ENCODE results near the gene RASAL2.
A peak's percentile ranks its signal among the peaks of the same experiment; 100 is the strongest.

RASAL2 gene

GRCh38 chr1:178356299-178356698 is 262.4 kb downstream of the RASAL2 start:
- Histone ChIP-seq H2AFZ (ENCODE audit: low read length, unreplicated experiment) (no peak overlapping the region), H3K4me1 (ENCODE audit: control insufficient read depth, insufficient read depth, low read length, unreplicated experiment) (peaks cover 9% of the 10 kb centered on the region), H3K27me3 (ENCODE audit: insufficient read depth, low read length) (no peaks in the 10 kb centered on the region), H3K27ac (ENCODE audit: low read depth, low read length) (no peak overlapping the region), H3K79me2 (ENCODE audit: control insufficient read depth, insufficient read depth, low read length, unreplicated experiment) (peaks cover 42% of the 10 kb centered on the region), H3K36me3 (ENCODE audit: insufficient read depth, low read length) (no peaks in the 10 kb centered on the region), H3K4me3 (ENCODE audit: low read depth, low read length) (no peak overlapping the region)

- Histone ChIP-seq H3K79me2 (ENCODE audit: control insufficient read depth, insufficient read depth, low read length, unreplicated experiment) (peaks cover 39% of the 10 kb centered on the region), H3K4me3 (ENCODE audit: low read depth, low read length) (no peak overlapping the region), H3K36me3 (ENCODE audit: insufficient read depth, low read length) (no peaks in the 10 kb centered on the region), H3K27me3 (ENCODE audit: insufficient read depth, low read length) (no peaks in the 10 kb centered on the region), H2AFZ (ENCODE audit: low read length, unreplicated experiment) (no peak overlapping the region), H3K27ac (ENCODE audit: low read depth, low read length) (no peak overlapping the region), H3K4me1 (ENCODE audit: control insufficient read depth, insufficient read depth, low read length, unreplicated experiment) (peaks cover 15% of the 10 kb centered on the region)
Measured at GRCh38 chr1:178358456-178358855, 264.6 kb downstream of the RASAL2 start.

GRCh38 chr1:178360421-178360820 is 266.5 kb downstream of the RASAL2 start:
- H3K4me1 ChIP-seq (ENCODE audit: control insufficient read depth, insufficient read depth, low read length, unreplicated experiment) = peaks cover 12% of the 10 kb centered on the region
- no peak overlapping the region for H2AFZ ChIP-seq (ENCODE audit: low read length, unreplicated experiment)
- no peaks in the 10 kb centered on the region for H3K36me3 ChIP-seq (ENCODE audit: insufficient read depth, low read length)
- H3K79me2 ChIP-seq (ENCODE audit: control insufficient read depth, insufficient read depth, low read length, unreplicated experiment) = peaks cover 48% of the 10 kb centered on the region
- no peak overlapping the region for H3K4me3 ChIP-seq (ENCODE audit: low read depth, low read length)
- H3K27me3 ChIP-seq (ENCODE audit: insufficient read depth, low read length) = no peaks in the 10 kb centered on the region
- H3K27ac ChIP-seq (ENCODE audit: low read depth, low read length) = no peak overlapping the region

GRCh38 chr1:178361847-178362246 is 267.9 kb downstream of the RASAL2 start:
- H3K4me1 ChIP-seq (ENCODE audit: control insufficient read depth, insufficient read depth, low read length, unreplicated experiment) = peaks cover 12% of the 10 kb centered on the region
- no peaks in the 10 kb centered on the region for H3K36me3 ChIP-seq (ENCODE audit: insufficient read depth, low read length)
- H3K27me3 ChIP-seq (ENCODE audit: insufficient read depth, low read length) = no peaks in the 10 kb centered on the region
- peaks cover 45% of the 10 kb centered on the region for H3K79me2 ChIP-seq (ENCODE audit: control insufficient read depth, insufficient read depth, low read length, unreplicated experiment)
- no peak overlapping the region for H3K27ac ChIP-seq (ENCODE audit: low read depth, low read length)
- H3K4me3 ChIP-seq (ENCODE audit: low read depth, low read length) = no peak overlapping the region
- H2AFZ ChIP-seq (ENCODE audit: low read length, unreplicated experiment) = no peak overlapping the region

- Histone ChIP-seq H3K79me2 (ENCODE audit: control insufficient read depth, insufficient read depth, low read length, unreplicated experiment) (peaks cover 42% of the 10 kb centered on the region), H3K27ac (ENCODE audit: low read depth, low read length) (no peak overlapping the region), H3K27me3 (ENCODE audit: insufficient read depth, low read length) (no peaks in the 10 kb centered on the region), H3K4me3 (ENCODE audit: low read depth, low read length) (no peak overlapping the region), H3K36me3 (ENCODE audit: insufficient read depth, low read length) (no peaks in the 10 kb centered on the region), H3K4me1 (ENCODE audit: control insufficient read depth, insufficient read depth, low read length, unreplicated experiment) (peaks cover 12% of the 10 kb centered on the region), H2AFZ (ENCODE audit: low read length, unreplicated experiment) (no peak overlapping the region)
Measured at GRCh38 chr1:178362747-178363146, 268.8 kb downstream of the RASAL2 start.

- Histone ChIP-seq H2AFZ (ENCODE audit: low read length, unreplicated experiment) (no peak overlapping the region), H3K27me3 (ENCODE audit: insufficient read depth, low read length) (no peaks in the 10 kb centered on the region), H3K4me1 (ENCODE audit: control insufficient read depth, insufficient read depth, low read length, unreplicated experiment) (peaks cover 6% of the 10 kb centered on the region)
Measured at GRCh38 chr1:178364782-178365181, 270.9 kb downstream of the RASAL2 start.

GRCh38 chr1:178367151-178367550 is 273.2 kb downstream of the RASAL2 start:
- Histone ChIP-seq H3K4me1 (ENCODE audit: control insufficient read depth, insufficient read depth, low read length, unreplicated experiment) (peaks cover 11% of the 10 kb centered on the region), H3K27me3 (ENCODE audit: insufficient read depth, low read length) (no peaks in the 10 kb centered on the region), H3K27ac (ENCODE audit: low read depth, low read length) (no peak overlapping the region), H3K79me2 (ENCODE audit: control insufficient read depth, insufficient read depth, low read length, unreplicated experiment) (peaks cover 25% of the 10 kb centered on the region), H3K36me3 (ENCODE audit: insufficient read depth, low read length) (no peaks in the 10 kb centered on the region), H2AFZ (ENCODE audit: low read length, unreplicated experiment) (no peak overlapping the region), H3K4me3 (ENCODE audit: low read depth, low read length) (no peak overlapping the region)

More at GRCh38 chr1:178364782-178365181, 270.9 kb downstream of the RASAL2 start:
- Histone ChIP-seq H3K79me2 (ENCODE audit: control insufficient read depth, insufficient read depth, low read length, unreplicated experiment) (peaks cover 26% of the 10 kb centered on the region), H3K4me3 (ENCODE audit: low read depth, low read length) (no peak overlapping the region), H3K27ac (ENCODE audit: low read depth, low read length) (no peak overlapping the region), H3K36me3 (ENCODE audit: insufficient read depth, low read length) (no peaks in the 10 kb centered on the region)

GRCh38 chr1:178368208-178368607 is 274.3 kb downstream of the RASAL2 start:
- Histone ChIP-seq H3K4me3 (ENCODE audit: low read depth, low read length) (no peak overlapping the region), H3K27ac (ENCODE audit: low read depth, low read length) (no peak overlapping the region), H3K4me1 (ENCODE audit: control insufficient read depth, insufficient read depth, low read length, unreplicated experiment) (peaks cover 11% of the 10 kb centered on the region), H2AFZ (ENCODE audit: low read length, unreplicated experiment) (no peak overlapping the region), H3K36me3 (ENCODE audit: insufficient read depth, low read length) (no peaks in the 10 kb centered on the region), H3K79me2 (ENCODE audit: control insufficient read depth, insufficient read depth, low read length, unreplicated experiment) (peaks cover 30% of the 10 kb centered on the region), H3K27me3 (ENCODE audit: insufficient read depth, low read length) (no peaks in the 10 kb centered on the region)

GRCh38 chr1:178371235-178371634 is 277.3 kb downstream of the RASAL2 start:
- Histone ChIP-seq H2AFZ (ENCODE audit: low read length, unreplicated experiment) (peak overlapping the region; percentile 23), H3K4me1 (ENCODE audit: control insufficient read depth, insufficient read depth, low read length, unreplicated experiment) (peaks cover 11% of the 10 kb centered on the region), H3K36me3 (ENCODE audit: insufficient read depth, low read length) (no peaks in the 10 kb centered on the region), H3K4me3 (ENCODE audit: low read depth, low read length) (peak overlapping the region; percentile 75), H3K79me2 (ENCODE audit: control insufficient read depth, insufficient read depth, low read length, unreplicated experiment) (peaks cover 39% of the 10 kb centered on the region), H3K27me3 (ENCODE audit: insufficient read depth, low read length) (no peaks in the 10 kb centered on the region), H3K27ac (ENCODE audit: low read depth, low read length) (0 out of 2 replicates have a peak overlapping the region, but pooled peaks have one; percentile 14)

GRCh38 chr1:178371933-178372388 is 278.1 kb downstream of the RASAL2 start:
- H3K36me3 ChIP-seq (ENCODE audit: insufficient read depth, low read length) = no peaks in the 10 kb centered on the region
- H2AFZ ChIP-seq (ENCODE audit: low read length, unreplicated experiment) = no peak overlapping the region
- 0 out of 2 replicates have a peak overlapping the region, but pooled peaks have one; percentile 14 for H3K27ac ChIP-seq (ENCODE audit: low read depth, low read length)
- H3K27me3 ChIP-seq (ENCODE audit: insufficient read depth, low read length) = no peaks in the 10 kb centered on the region
- H3K4me3 ChIP-seq (ENCODE audit: low read depth, low read length) = peak overlapping the region; percentile 75
- H3K79me2 ChIP-seq (ENCODE audit: control insufficient read depth, insufficient read depth, low read length, unreplicated experiment) = peaks cover 42% of the 10 kb centered on the region
- H3K4me1 ChIP-seq (ENCODE audit: control insufficient read depth, insufficient read depth, low read length, unreplicated experiment) = peaks cover 11% of the 10 kb centered on the region

GRCh38 chr1:178374016-178374415 is 280.1 kb downstream of the RASAL2 start:
- Histone ChIP-seq H3K4me1 (ENCODE audit: control insufficient read depth, insufficient read depth, low read length, unreplicated experiment) (peaks cover 11% of the 10 kb centered on the region), H3K79me2 (ENCODE audit: control insufficient read depth, insufficient read depth, low read length, unreplicated experiment) (peaks cover 42% of the 10 kb centered on the region), H2AFZ (ENCODE audit: low read length, unreplicated experiment) (no peak overlapping the region), H3K27me3 (ENCODE audit: insufficient read depth, low read length) (no peaks in the 10 kb centered on the region), H3K4me3 (ENCODE audit: low read depth, low read length) (no peak overlapping the region), H3K27ac (ENCODE audit: low read depth, low read length) (no peak overlapping the region), H3K36me3 (ENCODE audit: insufficient read depth, low read length) (no peaks in the 10 kb centered on the region)

All from ACC112 (cell line).